ENCODE results near the gene LSM8. TPM values are rescaled to one million over a fixed set of nuclear protein-coding genes. Genes with fewer than 3 reads are reported as not detected.

Gene LSM8
- total and polyA plus RNA-seq, 10 of the 15 experiments (the other 5 are each of a cell fraction or from before 2014, with no cell fraction given): 46.9 to 173 (median 111) TPM

GRCh38 chr7:118169146-118169545 is 14.8 kb upstream of the LSM8 start:
- WGBS (ENCODE audit: insufficient coverage, insufficient replicate concordance, low lambda C conversion rate, missing lambda C conversion rate): 26% methylated on average over 4 of the region's 4 CpGs
- in situ Hi-C loops (cut with MboI) (no loop called here), intact Hi-C loops (cut with micrococcal nuclease; ENCODE audit: unreplicated experiment) (no loop called here)
- H3K36me3 ChIP-seq (ENCODE audit: control insufficient read depth in 2 of 2, insufficient read depth in 2 of 2, low read length in 1 of 2): no peaks in the 10 kb centered on the region
- H3K27me3 ChIP-seq (replicated peaks in 1 of 2; ENCODE audit: control insufficient read depth in 2 of 2, insufficient read depth in 2 of 2, low read length in 1 of 2): no peaks in the 10 kb centered on the region
- no peaks in the 10 kb centered on the region for H3K9me3 ChIP-seq (replicated peaks; ENCODE audit: control insufficient read depth, insufficient read depth, low read length)
- CTCF ChIA-PET: no interaction called here
- H3K4me3 ChIP-seq: no peak overlapping the region
- ATAC-seq (no peak), FAIRE-seq (no peak), DNase-seq (ENCODE audit: low read depth, low spot score) (no peak)
- no peaks in the 10 kb centered on the region for H3K79me2 ChIP-seq (ENCODE audit: control insufficient read depth, insufficient read depth, low read length)
- POLR2A ChIA-PET: no interaction called here
- TF ChIP-seq JUND (IDR thresholded peaks at IDR 0.05; ENCODE audit: low read depth, low read length): no peak
- no peak for TF ChIP-seq FOS (IDR thresholded peaks at IDR 0.05; ENCODE audit: borderline replicate concordance, extremely low read depth, insufficient read length)
- H3K9ac ChIP-seq (ENCODE audit: control insufficient read depth, insufficient read depth, low read length): no peak overlapping the region
- no peaks in the 10 kb centered on the region for H4K20me1 ChIP-seq (ENCODE audit: control insufficient read depth, insufficient read depth)
- SMC1A ChIA-PET (ENCODE audit: uncharacterized antibody, unreplicated experiment): interaction anchor here (1.3 to 1.4 kb wide), 2 partner anchors 16 to 26 kb away, joined by 3 to 6 read pairs; no protein-coding TSS in a partner anchor
- H3K4me1 ChIP-seq (ENCODE audit: control insufficient read depth, insufficient read depth, low read length): no peaks in the 10 kb centered on the region
- H3K27ac ChIP-seq (ENCODE audit: control insufficient read depth, insufficient read depth): no peak overlapping the region
- H2AFZ ChIP-seq (ENCODE audit: control insufficient read depth, low read depth, low read length): no peak overlapping the region
- no peak overlapping the region for H3K4me2 ChIP-seq (ENCODE audit: control insufficient read depth, insufficient read depth)
- RAD21 ChIA-PET (ENCODE audit: unreplicated experiment): no interaction called here
- no TSS peak for BruUV-seq (replicated peaks)

- Histone ChIP-seq H3K27me3 (replicated peaks in 1 of 2; ENCODE audit: control insufficient read depth in 2 of 2, insufficient read depth in 2 of 2, low read length in 1 of 2) (no peaks in the 10 kb centered on the region), H4K20me1 (ENCODE audit: control insufficient read depth, insufficient read depth) (no peaks in the 10 kb centered on the region), H3K4me2 (ENCODE audit: control insufficient read depth, insufficient read depth) (no peak overlapping the region), H3K4me3 (no peak overlapping the region), H2AFZ (ENCODE audit: control insufficient read depth, low read depth, low read length) (no peak overlapping the region), H3K9ac (ENCODE audit: control insufficient read depth, insufficient read depth, low read length) (no peak overlapping the region), H3K79me2 (ENCODE audit: control insufficient read depth, insufficient read depth, low read length) (no peaks in the 10 kb centered on the region), H3K9me3 (replicated peaks; ENCODE audit: control insufficient read depth, insufficient read depth, low read length) (no peaks in the 10 kb centered on the region), H3K36me3 (ENCODE audit: control insufficient read depth in 2 of 2, insufficient read depth in 2 of 2, low read length in 1 of 2) (no peaks in the 10 kb centered on the region), H3K4me1 (ENCODE audit: control insufficient read depth, insufficient read depth, low read length) (no peaks in the 10 kb centered on the region), H3K27ac (ENCODE audit: control insufficient read depth, insufficient read depth) (no peak overlapping the region)
- RAD21 ChIA-PET (ENCODE audit: unreplicated experiment): no interaction called here
- intact Hi-C loops (cut with micrococcal nuclease; ENCODE audit: unreplicated experiment): no loop called here
- ATAC-seq (no peak), FAIRE-seq (no peak), DNase-seq (ENCODE audit: low read depth, low spot score) (no peak)
- no peak for TF ChIP-seq RELA (IDR thresholded peaks at IDR 0.05; ENCODE audit: borderline replicate concordance, partially characterized antibody)
- TF ChIP-seq TCF12 (IDR thresholded peaks at IDR 0.05; ENCODE audit: low read depth, low read length): no peak
- TF ChIP-seq EGR1 (IDR thresholded peaks at IDR 0.05; ENCODE audit: borderline replicate concordance in 1 of 2, low read depth in 2 of 2, low read length in 2 of 2): no peak
- TF ChIP-seq NFYA (IDR thresholded peaks at IDR 0.05; ENCODE audit: borderline replicate concordance, low read depth, low read length): no peak
- no peak for TF ChIP-seq CREM (IDR thresholded peaks at IDR 0.05; ENCODE audit: low read depth)
- TF ChIP-seq HDAC2 (IDR thresholded peaks at IDR 0.05): no peak
- SMC1A ChIA-PET (ENCODE audit: uncharacterized antibody, unreplicated experiment): no interaction called here
- in situ Hi-C loops (cut with MboI): no loop called here
- CTCF ChIA-PET: no interaction called here
- no TSS peak for BruUV-seq (replicated peaks)
- 50% methylated on average over 2 of the region's 2 CpGs for WGBS (ENCODE audit: insufficient coverage, insufficient replicate concordance, low lambda C conversion rate, missing lambda C conversion rate)
- POLR2A ChIA-PET: no interaction called here
These were observed 8.2 kb upstream of the LSM8 start for GRCh38 chr7:118175740-118176139.
